Karpas-422 (cell line): ENCODE data around the gene FANK1. TPM values are rescaled to one million over a fixed set of nuclear protein-coding genes. Genes with fewer than 3 reads are reported as not detected.
"Not testable (repeated sequence)": the region's sequence is repeated elsewhere in the genome, so short reads cannot be mapped to it uniquely, and the experiment has no call there.

Source experiments
- DNase-seq: peaks from one replicate; pipeline ENCODE4 v3.0.0-alpha.2; 2015
- H2AFZ ChIP-seq: fragments of 200-600 bp; sonication (generic); 2 replicates; pipeline ENCODE4 v1.6.1; 2014; ENCODE audit warnings: antibody characterized with exemption, low read length, mixed read lengths
- H3K27ac ChIP-seq: fragments of 200-600 bp; sonication (generic); 2 replicates; pipeline ENCODE4 v1.5.1; 2014; ENCODE audit warnings: mild to moderate bottlenecking, low read length, moderate library complexity
- H3K27me3 ChIP-seq: fragments of 200-600 bp; sonication (generic); 2 replicates; pipeline ENCODE4 v1.6.1; 2014; ENCODE audit warnings: low read length, mixed read lengths
- H3K36me3 ChIP-seq: fragments of 200-600 bp; sonication (generic); 2 replicates; pipeline ENCODE4 v1.6.1; 2014; ENCODE audit warnings: low read length, mixed read lengths; ENCODE audit not compliant: insufficient read depth
- H3K4me1 ChIP-seq: fragments of 200-600 bp; sonication (generic); 2 replicates; pipeline ENCODE4 v1.6.1; 2014; ENCODE audit warnings: mild to moderate bottlenecking, low read length, mixed read lengths
- H3K4me2 ChIP-seq: fragments of 200-600 bp; sonication (generic); 2 replicates; pipeline ENCODE4 v1.6.1; 2014; ENCODE audit warnings: low read length, low read depth, mild to moderate bottlenecking; ENCODE audit not compliant: poor library complexity, severe bottlenecking
- H3K4me3 ChIP-seq: fragments of 200-600 bp; sonication (generic); 2 replicates; pipeline ENCODE4 v1.5.1; 2014; ENCODE audit warnings: mild to moderate bottlenecking, antibody characterized with exemption, low read length, mixed read lengths
- H3K79me2 ChIP-seq: fragments of 200-600 bp; sonication (generic); 2 replicates; pipeline ENCODE4 v1.6.1; 2014; ENCODE audit warnings: mild to moderate bottlenecking, low read length, mixed read lengths
- H3K9ac ChIP-seq: fragments of 200-600 bp; sonication (generic); 2 replicates; pipeline ENCODE4 v1.6.0; 2014; ENCODE audit warnings: low read length
- H3K9me2 ChIP-seq: fragments of 200-600 bp; sonication (generic), shearing (Covaris generic); replicated peaks from 2 replicates; pipeline ENCODE4 v1.6.0; 2014; ENCODE audit warnings: mild to moderate bottlenecking, low read length, moderate library complexity; ENCODE audit not compliant: insufficient read depth
- H3K9me3 ChIP-seq: fragments of 300-700, 200-600 bp; sonication (generic); 2 replicates; pipeline ENCODE4 v1.6.1; 2014; ENCODE audit warnings: low read length, mixed read lengths
- H4K20me1 ChIP-seq: fragments of 200-600 bp; sonication (generic); 2 replicates; pipeline ENCODE4 v1.6.1; 2014; ENCODE audit warnings: mild to moderate bottlenecking, antibody characterized with exemption, low read length, low read depth; ENCODE audit not compliant: insufficient read depth
- total RNA-seq: library from RNA; depleted of rRNA; stranded (reverse); fragments of >200 nt; shearing (Covaris generic); gene quantifications from 2 replicates; pipeline ENCODE4 v1.2.3, GENCODE V29; 2014; ENCODE audit warnings: low replicate concordance

FANK1 gene
- total RNA-seq, 1 experiment from 2014 or later, result not detected

DNA sequence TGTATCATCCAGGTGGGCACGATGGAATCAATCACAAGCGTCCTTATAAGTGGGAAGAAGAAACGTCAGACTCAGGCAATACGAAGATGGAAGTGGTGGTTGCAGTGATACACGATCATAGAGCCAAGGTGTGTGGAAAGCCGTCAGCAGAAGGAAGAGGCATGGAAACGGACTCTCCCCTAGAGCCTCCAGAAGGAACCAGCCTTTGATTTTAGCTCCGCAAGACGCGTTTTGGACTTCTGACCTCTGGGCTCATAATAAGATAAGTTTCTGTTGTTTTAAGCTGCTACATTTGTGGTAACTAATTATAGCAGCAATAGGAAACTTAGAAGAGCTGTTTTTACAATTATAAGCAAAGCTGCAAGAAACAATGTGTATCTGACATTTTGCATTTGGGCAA lies 14.8 kb downstream of the FANK1 start:
- H3K4me3 ChIP-seq, result no peak overlapping the region
- H3K4me1 ChIP-seq, result no peaks in the 10 kb centered on the region
- H3K9me3 ChIP-seq, result no peaks in the 10 kb centered on the region
- H3K36me3 ChIP-seq, result no peaks in the 10 kb centered on the region
- no peaks in the 10 kb centered on the region for H3K9me2 ChIP-seq
- no peak for DNase-seq
- H3K79me2 ChIP-seq, result no peaks in the 10 kb centered on the region
- H3K27ac ChIP-seq, result no peak overlapping the region
- no peak overlapping the region for H3K4me2 ChIP-seq
- no peak overlapping the region for H2AFZ ChIP-seq
- no peaks in the 10 kb centered on the region for H3K27me3 ChIP-seq
- H4K20me1 ChIP-seq, result no peaks in the 10 kb centered on the region
- no peak overlapping the region for H3K9ac ChIP-seq

DNA sequence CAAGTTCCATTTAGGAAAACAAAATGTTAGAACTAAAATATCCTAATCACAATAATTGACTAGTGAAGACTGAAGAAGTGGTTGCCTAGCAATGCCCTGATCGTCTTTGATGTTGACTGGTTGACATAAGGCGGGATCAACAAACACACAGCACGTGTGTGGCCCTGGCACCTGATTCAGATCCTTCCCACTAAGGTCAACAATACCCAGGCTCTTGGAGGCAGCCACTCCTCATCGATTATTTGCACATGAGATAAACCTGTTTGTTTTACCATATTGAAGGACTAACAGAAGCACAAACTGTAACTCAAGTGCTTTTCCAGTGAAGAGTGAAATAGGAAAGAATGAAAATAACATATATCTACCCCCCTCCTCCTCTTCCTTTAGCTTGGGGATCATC lies 15.6 kb downstream of the FANK1 start:
- Histone ChIP-seq H2AFZ (no peak overlapping the region), H3K9me3 (no peaks in the 10 kb centered on the region), H3K9ac (no peak overlapping the region), H3K9me2 (no peaks in the 10 kb centered on the region), H3K36me3 (no peaks in the 10 kb centered on the region), H4K20me1 (no peaks in the 10 kb centered on the region), H3K27me3 (no peaks in the 10 kb centered on the region), H3K4me3 (no peak overlapping the region), H3K79me2 (no peaks in the 10 kb centered on the region), H3K27ac (no peak overlapping the region), H3K4me1 (no peaks in the 10 kb centered on the region), H3K4me2 (no peak overlapping the region)
- no peak for DNase-seq

DNA sequence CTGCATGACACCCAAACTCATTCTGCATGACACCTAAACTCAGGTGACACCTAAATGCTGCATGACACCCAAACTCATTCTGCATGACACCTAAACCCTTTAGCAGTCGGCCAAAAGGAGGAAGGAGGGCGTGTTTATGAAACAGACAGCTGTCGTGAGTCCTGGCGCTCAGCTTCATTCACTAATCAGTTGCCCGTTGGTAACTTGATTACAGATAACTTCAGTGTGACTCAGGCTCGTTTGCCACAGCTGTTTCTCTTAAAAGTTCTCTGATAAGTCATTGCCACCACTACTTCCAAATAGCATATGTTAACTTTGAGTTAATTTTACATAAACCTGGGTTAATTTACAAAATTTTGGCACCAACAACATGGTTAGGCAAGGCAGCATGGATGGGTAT lies 16.9 kb downstream of the FANK1 start:
- DNase-seq, H2AFZ ChIP-seq, H3K9ac ChIP-seq, H3K4me2 ChIP-seq, H3K79me2 ChIP-seq, H3K36me3 ChIP-seq, H3K4me3 ChIP-seq, H3K9me2 ChIP-seq, H3K9me3 ChIP-seq, H4K20me1 ChIP-seq, H3K27ac ChIP-seq, H3K4me1 ChIP-seq, H3K27me3 ChIP-seq: not testable (repeated sequence)

DNA sequence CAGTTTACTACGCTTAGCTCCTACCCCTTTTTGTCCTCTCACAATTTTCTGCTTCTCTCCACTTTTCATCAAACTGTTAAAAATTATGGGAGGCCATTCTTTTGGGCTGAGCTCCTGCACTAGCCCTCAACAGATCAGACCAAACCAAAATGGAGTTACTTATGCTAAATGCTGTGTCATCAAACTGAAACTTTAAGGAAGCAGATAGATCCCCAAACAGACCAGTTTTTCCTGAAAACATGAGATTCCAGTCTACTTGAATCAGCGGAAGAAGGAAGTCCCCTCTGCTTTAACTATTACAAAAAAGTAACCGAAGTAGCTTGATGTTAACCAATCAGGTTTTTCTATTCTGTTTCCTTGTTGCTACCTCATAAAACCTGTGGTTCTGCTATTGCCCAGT lies 20.6 kb downstream of the FANK1 start:
- no peaks in the 10 kb centered on the region for H3K9me2 ChIP-seq
- no peak overlapping the region for H3K27ac ChIP-seq
- H4K20me1 ChIP-seq, result no peaks in the 10 kb centered on the region
- no peaks in the 10 kb centered on the region for H3K9me3 ChIP-seq
- H3K79me2 ChIP-seq, result no peaks in the 10 kb centered on the region
- H3K4me2 ChIP-seq, result no peak overlapping the region
- no peak overlapping the region for H3K9ac ChIP-seq
- H3K36me3 ChIP-seq, result no peaks in the 10 kb centered on the region
- H3K4me1 ChIP-seq, result no peaks in the 10 kb centered on the region
- H3K4me3 ChIP-seq, result no peak overlapping the region
- no peaks in the 10 kb centered on the region for H3K27me3 ChIP-seq
- no peak overlapping the region for H2AFZ ChIP-seq
- DNase-seq, result no peak

DNA sequence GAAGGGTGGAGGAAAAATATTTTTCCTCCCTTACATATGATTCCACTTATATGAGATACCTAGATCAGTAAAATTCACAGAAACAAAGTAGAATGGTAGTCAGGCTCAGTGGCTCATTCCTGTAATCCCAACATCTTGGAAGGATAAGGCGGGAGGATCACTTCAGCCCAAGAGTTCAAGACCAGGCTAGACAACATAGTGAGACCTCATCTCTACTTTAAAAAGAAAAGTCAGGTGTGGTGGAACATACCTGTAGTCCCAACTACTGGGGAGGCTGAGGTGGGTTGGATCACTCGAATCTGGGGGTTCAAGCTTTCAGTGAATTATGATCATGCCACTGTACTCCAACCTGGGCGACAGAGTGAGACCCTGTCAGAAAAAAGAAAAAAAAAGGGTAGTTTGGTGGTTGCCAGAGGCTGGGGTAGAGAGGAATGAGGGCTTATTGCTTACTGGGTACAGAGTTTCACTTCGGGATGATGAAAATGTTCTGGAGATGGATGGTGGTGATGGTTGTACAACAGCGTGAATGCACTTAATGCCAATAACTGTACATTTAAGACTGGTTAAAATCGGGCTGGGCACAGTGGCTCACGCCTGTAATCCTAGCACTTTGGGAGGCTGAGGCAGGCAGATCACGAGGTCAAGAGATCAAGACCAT lies 21.5 kb downstream of the FANK1 start:
- not testable (repeated sequence) for H2AFZ ChIP-seq, H3K9ac ChIP-seq, H3K4me2 ChIP-seq, H3K4me3 ChIP-seq, H3K4me1 ChIP-seq, H3K27me3 ChIP-seq, H4K20me1 ChIP-seq, H3K9me2 ChIP-seq, H3K36me3 ChIP-seq, DNase-seq, H3K79me2 ChIP-seq, H3K27ac ChIP-seq, H3K9me3 ChIP-seq

DNA sequence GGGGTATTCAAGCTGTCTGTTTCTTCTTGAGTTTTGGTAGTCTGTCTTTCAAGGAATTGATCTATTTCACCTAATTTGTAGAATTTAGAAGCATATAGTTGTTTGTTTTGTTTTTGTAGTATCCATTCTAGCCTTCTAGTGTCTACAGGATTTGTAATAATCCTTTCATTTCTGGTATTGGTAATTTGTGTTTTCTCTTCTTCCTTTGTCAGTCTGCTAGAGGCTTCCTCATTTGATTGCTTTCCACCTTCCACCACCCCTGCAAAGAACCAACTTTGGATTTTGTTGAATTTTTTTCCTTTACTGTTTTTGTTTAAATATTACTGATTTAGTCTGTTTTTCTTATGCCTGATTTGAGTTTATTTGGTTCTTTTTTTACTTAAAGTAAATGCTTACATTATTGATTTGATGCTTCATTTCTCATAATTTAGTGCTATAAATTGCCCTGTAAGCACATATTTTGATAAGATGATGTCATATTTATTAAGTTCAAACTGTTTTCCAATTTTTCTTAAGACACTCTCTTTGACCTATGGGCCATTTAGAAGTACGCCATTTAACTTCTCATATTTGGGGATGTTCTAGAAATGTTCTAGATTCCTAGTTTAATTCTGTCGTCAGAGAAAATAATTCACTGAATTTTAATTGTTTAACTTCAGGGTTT lies 25.4 kb downstream of the FANK1 start:
- not testable (repeated sequence) for H4K20me1 ChIP-seq, H3K9me3 ChIP-seq, H3K4me3 ChIP-seq, H3K79me2 ChIP-seq, H3K27me3 ChIP-seq, H3K9me2 ChIP-seq, H3K27ac ChIP-seq, H3K4me1 ChIP-seq, H3K36me3 ChIP-seq, H3K9ac ChIP-seq, DNase-seq, H2AFZ ChIP-seq, H3K4me2 ChIP-seq

DNA sequence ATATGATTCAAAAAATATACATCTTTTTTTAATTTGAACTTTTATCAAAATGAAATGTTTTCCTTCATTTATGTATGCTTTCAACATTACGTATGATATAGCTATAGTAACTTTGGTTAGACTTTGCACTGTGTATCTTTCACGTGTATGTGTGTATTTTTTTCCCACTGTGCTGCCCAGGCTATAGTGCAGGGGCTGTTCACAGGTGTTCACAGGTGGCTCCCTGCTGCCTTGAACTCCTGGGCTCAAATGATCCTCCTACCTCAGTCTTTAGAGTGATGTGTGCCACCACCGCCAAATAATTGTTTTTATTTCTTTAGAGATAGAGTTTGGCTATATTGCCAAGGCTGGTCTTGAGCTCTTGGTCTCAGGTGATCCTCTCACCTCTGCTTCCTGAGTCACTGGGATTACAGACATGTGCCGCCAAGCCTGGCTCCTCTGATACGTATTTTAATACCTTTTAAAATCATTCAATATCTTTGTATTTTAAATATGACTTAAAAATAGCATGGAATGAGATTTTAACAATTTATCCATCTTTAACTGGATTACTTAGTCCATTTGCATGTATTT lies 29.0 kb downstream of the FANK1 start:
- Histone ChIP-seq H3K79me2 (no peaks in the 10 kb centered on the region), H3K27me3 (no peaks in the 10 kb centered on the region), H3K4me3 (no peak overlapping the region), H3K27ac (no peak overlapping the region), H3K9me3 (no peaks in the 10 kb centered on the region), H3K36me3 (no peaks in the 10 kb centered on the region), H3K9me2 (no peaks in the 10 kb centered on the region), H2AFZ (no peak overlapping the region), H3K4me1 (no peaks in the 10 kb centered on the region), H4K20me1 (no peaks in the 10 kb centered on the region), H3K4me2 (no peak overlapping the region), H3K9ac (no peak overlapping the region)
- no peak for DNase-seq

DNA sequence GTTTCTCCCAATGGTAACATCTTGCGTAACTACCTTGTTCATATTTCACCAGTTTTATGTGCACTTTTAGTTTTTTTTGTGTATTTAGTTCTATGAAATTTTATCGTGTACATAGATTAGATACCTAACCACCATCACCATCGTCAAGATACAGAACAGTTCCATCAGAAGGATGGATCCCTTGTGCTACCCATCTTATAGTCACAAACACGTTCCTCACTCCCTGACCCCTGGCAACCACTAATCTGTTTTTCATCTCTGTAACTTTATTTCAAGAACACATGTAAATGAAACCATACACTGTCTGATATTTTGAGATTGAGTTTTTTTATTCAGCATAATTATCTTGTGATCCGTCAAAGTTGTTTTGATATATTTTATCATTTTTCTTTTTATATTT lies 29.9 kb downstream of the FANK1 start:
- no peak overlapping the region for H3K4me2 ChIP-seq
- H3K9ac ChIP-seq, result no peak overlapping the region
- H3K9me3 ChIP-seq, result no peaks in the 10 kb centered on the region
- no peak overlapping the region for H3K27ac ChIP-seq
- no peak overlapping the region for H3K4me3 ChIP-seq
- H3K79me2 ChIP-seq, result no peaks in the 10 kb centered on the region
- no peaks in the 10 kb centered on the region for H4K20me1 ChIP-seq
- H3K9me2 ChIP-seq, result no peaks in the 10 kb centered on the region
- H2AFZ ChIP-seq, result no peak overlapping the region
- no peaks in the 10 kb centered on the region for H3K27me3 ChIP-seq
- DNase-seq, result no peak
- no peaks in the 10 kb centered on the region for H3K4me1 ChIP-seq
- H3K36me3 ChIP-seq, result no peaks in the 10 kb centered on the region
